ENCODE measurements around the gene GJA3.

The GJA3 gene

DNA sequence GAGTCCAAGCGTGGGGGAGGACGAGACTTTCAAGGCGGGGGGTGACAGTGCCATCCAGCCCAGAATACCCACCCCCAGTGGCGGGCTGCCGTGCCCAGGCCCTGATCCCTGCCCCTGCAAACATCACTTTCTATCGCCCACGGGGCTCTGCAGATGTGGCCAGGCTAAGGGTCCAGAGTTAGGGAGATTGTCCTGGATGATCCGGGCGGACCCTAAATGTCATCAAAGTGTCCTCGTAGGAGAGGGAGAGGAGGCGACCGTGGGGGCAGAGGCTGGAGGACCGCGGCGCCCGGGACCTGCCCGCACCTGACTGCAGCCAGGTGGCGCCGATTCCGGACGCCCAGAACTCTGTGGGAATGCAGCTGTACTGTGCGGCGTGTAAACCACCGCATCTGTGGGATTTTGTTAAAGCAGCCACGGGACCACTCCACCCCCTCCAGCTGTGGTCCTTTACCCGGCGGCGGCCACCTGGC is 32.4 kb downstream of the GJA3 start:
- DNase-seq (ENCODE audit: low read depth in 2 of 2, low spot score in 1 of 2): no peak

DNA sequence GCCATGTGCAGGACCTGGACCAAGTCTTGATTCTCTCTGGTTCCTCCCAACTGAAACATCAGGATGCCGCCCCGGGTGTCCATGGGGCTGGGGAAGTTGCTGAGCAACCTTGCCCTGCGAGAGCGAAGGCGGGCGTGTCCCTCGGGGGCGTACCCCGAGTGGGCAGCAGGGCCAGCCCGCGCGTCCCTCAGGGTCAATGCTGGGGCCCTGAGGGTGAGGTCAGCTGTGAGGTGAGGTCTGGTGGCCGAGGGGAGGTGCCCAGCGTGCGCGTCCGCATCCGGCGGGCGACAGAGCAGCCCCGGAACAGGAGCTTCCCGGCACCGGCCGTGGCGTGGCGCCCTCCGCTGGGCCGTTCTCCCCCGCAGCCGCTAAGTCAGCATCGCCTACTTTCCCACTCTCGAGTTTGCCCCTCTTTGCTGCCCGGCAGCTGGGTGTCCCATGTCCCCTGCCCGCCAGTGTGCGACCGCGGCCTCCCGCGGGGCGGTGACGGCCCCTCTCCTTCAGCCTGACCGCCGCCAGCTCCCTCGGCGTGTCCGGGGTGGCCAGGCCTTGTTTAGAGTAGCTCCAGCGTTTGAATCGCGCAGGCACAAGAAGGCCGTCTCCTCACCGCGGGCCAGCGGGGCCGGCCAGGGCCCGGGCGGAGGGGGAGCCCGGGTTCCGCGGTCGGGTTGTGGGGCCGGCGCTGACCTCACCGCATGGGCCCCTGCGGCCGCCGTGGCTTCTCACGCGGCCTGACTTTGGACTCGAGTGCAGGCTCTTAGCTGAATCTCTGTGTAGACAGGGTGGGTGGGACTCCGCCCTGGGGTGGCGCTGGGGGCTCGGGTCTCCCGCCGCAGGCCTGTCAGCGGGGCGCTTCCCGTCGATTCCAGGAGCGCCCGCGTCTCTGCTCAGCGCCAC is 33.0 kb downstream of the GJA3 start:
- DNase-seq (ENCODE audit: low read depth in 2 of 2, low spot score in 1 of 2): no peak

DNA sequence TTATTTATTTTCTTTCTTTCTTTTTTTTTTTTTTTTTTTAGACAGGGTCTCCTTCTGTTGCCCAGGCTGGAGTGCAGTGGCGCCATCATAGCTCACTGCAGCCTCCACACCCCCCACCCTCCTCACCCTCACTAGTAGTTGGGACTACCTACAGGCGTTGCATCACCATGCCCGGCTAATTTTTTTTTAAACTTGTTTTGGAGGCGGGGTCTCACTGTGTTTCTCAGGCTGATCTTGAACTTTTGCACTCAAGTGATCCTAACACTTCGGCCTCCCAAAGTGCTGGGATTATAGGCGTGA is 33.6 kb downstream of the GJA3 start:
- DNase-seq (ENCODE audit: low read depth in 2 of 2, low spot score in 1 of 2): no peak

DNA sequence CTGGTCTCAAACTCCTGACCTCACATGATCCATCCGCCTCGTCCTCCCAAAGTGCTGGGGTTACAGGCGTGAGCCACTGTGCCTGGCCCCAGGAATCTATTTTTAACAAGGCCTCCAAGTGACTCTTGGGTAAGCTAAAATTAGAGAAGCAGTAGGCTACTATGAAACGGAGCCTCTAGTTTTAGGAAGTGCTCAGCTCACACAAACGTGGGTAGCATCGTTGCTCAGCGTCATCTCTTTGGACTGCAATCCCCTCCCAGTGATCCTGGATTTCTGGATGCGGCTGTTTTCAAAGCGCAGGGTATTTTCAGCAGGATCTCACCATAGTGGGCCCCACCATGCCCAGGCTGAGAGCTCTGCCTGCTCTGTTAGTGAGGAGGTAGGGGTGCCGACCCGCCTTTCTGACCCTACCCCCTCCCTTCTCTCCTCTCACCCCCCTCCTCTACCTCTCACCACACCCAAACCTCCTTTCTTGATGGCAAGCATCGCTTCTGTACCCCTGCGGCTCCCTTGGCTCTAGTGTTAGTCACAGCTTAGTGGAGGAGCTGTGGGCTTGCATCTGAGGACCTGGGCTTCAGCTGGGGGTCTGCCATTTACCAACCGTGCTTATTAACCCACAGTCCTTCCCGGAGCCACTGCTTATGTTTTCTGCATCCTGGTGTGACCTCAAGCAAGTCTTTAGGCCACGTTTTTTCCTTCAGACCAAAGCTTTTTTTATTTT is 34.2 kb downstream of the GJA3 start:
- DNase-seq (ENCODE audit: low read depth in 2 of 2, low spot score in 1 of 2): no peak

DNA sequence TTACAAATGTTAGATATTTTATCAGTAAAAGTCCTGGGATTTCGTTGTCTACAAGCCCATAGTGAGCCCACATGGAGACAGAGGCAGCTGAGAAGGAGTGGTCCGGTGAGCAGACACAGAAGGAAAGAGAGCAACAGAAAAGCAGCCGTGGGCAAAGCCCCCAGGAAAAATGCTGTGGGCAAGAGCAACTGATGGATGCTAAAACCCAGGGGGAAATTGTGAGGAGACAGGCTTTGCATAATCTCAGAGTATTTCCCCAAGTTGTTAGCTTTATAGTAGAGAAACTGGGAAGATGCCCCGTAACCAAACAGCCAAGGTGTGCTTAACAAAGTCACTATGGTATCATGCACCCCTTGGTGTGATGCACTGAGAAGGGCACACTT is 35.1 kb downstream of the GJA3 start:
- DNase-seq (ENCODE audit: low read depth in 2 of 2, low spot score in 1 of 2): no peak

DNA sequence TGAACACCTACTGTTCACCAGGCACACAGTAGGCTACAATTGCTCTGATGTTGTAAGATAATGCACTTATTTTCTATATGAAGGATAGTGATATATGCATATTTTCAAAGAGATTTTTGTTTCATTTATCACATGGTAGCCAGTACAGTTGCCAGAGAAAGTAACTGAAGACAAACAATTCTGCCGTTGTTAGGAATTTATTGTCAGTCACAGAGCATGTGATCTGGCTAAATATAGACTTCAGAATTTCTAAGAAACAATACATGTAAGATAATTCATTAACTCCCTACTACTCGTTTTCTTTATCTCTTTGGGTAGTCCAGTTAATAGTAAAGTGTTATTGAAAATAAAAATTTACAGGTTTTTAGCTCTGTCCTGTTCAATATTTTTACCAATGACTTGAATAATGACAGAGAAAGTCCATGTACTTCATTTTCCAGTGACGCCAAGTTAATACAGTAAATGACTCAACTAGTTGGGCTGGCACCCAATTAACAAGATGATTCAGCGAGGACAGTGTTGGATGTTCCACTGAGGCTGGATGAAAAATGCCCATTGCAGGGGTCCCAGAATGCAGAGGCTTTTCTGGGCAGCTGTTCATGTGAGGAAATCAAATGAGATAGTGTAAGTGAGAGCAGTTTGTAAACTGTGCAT is 35.6 kb downstream of the GJA3 start:
- DNase-seq (ENCODE audit: low read depth in 2 of 2, low spot score in 1 of 2): no peak

DNA sequence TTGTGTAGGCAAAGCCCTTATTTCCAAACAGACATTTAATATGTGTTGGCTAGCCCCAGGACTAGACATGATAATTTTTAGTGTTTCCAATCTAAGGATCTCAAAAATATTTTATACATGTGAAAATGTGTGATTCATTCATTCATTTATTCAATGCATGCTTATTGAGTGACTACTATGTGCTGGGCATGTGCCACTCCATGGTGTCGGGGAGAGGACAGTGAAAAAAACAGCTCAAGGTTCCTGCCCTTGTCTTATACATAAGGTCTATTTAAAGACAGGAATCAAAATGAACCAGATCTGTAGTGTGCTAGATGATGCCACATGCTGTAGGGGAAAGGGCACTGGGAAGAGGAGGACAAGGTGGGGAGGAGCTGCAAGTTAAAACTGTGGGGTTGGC is 36.5 kb downstream of the GJA3 start:
- DNase-seq (ENCODE audit: low read depth in 2 of 2, low spot score in 1 of 2): no peak

DNA sequence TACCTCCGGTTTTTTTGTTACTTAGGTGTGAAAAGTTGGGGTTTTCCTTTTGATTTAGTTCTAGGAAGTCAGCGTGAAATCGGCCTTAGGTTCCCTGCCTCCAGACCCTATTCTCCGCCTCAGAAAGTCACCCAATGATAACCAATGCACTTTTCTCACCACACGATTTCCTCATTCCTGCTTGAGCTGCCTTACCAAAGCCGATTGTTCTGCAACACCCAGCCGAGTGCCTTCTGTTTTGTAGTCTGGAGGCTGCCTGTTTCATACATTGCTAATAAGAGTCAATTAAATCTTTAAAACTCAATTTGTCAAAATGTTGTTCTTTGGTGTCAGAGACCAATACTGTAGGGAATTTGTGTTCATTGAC is 39.7 kb downstream of the GJA3 start:
- DNase-seq (ENCODE audit: low read depth in 2 of 2, low spot score in 1 of 2): no peak

DNA sequence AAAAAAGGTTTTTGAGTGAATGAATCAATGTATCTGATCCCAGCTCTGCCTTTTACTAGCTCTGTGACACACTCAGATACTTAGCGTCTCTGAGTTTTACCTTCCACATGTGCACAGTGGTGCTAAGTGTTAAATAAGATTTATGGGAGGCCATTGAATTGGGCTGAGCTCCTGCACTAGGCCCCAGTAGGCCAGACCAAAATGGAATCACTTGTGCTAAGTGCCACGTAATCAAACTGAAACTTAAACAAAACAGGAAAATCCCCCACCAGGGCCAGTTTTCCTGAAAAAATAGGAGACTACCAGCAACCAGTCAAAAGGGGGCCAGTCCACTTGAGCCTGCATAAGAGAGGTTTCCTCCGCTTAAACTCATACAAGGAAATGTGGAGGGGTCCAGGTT is 40.9 kb downstream of the GJA3 start:
- DNase-seq (ENCODE audit: low read depth in 2 of 2, low spot score in 1 of 2): no peak

DNA sequence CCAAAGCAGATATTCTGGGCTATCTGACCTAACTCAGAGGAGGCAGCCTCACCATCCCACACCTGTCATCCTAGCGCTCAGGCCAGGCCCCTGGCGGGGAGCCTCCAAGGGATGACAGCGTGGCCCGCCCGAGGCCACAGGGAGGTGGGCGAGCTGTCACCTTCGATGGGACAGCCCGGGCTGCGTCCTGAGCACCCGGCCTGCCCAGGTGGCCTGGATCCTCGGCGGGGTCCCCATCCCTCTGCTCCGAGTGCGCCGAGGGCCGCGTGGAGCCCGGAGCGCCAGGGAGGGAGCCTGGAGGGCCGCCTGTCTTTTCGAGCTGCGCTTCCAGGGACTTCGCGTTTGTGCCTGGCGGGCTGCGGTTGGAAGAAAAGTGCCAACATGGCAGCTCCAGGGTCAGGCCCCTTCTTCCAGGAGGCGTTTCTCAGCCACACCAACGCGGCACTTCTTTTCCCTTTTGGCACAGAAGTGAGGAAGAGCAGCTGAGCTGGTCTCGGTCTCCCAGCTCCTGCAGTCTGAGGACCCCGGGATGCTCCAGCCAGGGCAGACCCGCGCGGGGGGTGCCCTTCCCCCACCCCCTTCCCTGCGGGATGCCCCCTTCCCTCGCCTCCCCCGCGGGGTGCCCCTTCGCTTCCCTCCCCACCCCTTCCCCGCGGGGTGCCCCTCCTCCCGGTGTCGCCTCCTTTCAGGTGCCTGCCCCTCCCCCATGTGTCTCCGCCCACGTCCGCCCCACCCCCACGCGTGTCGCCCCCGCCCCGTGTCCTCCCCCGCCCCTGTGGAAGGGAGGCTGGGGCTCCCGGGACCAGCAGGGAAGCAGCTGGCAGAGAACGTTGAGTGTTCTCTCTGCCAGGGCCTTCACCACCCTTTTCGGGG is 42.3 kb downstream of the GJA3 start:
- DNase-seq (ENCODE audit: low read depth in 2 of 2, low spot score in 1 of 2): no peak

DNA sequence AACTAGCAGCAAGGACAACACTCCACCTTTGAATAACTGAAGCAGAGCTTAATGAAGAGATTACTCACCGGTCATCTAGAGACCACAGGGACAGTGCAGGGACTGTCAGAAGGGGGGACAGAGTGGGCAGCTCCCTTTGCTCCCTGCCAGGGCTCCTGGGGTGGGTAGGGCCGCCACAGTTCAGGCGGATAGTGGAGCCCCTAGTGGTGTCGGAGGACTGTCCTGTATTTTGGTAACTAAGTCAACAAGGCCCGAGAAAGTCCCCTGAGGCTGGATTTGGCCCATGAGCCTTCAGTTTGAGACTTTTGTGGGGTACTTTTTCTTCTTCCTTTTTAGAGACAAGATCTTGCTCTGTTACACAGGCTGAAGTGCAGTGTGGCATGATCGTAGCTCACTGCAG is 44.6 kb downstream of the GJA3 start:
- DNase-seq (ENCODE audit: low read depth in 2 of 2, low spot score in 1 of 2): no peak

DNA sequence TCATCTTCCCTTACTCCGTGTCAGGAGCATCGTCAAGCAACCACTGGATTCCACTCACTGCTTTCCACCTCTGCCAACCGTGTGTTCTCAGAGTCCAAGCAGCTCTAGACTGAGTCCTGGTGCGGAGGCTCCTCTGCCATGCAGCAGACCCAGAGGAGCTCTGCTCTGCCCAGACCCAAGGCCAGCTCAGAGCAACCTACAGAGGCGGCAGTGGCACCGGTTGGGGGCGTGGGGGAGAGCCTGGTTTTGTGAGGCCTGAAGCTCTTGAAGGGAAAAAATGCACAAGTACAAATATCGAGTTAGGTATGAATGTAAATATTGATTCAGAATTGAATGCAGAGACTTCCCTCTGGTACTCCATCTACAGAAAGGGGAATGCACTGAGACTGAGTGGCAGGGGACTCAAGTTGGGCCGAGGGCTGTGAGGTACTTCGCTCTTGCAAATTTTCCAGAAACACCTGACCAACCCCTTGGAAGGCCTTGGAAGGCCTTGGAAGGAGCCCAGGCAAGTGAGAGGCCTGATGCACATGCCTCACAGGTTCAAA is 46.7 kb downstream of the GJA3 start:
- DNase-seq (ENCODE audit: low read depth in 2 of 2, low spot score in 1 of 2): no peak

DNA sequence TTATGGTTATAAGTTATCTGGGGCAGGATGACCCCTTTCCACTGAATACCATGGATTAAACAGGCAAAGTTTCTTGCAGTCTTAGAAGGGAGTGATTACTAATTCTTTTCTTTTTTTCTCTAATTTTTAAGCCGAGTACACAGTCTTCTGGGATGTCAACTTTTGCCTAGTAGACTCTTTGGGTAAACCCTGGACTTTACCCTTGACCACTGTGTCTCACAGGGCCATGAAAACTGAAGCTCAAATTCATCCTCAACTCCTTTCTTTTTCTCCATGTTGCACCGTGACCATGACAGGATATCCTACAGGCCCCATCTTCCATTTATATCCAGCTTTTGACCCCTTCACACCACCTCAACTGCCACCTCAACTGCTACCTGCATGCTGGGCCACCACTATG is 51.8 kb downstream of the GJA3 start:
- no peak for DNase-seq (ENCODE audit: low read depth in 2 of 2, low spot score in 1 of 2)

DNA sequence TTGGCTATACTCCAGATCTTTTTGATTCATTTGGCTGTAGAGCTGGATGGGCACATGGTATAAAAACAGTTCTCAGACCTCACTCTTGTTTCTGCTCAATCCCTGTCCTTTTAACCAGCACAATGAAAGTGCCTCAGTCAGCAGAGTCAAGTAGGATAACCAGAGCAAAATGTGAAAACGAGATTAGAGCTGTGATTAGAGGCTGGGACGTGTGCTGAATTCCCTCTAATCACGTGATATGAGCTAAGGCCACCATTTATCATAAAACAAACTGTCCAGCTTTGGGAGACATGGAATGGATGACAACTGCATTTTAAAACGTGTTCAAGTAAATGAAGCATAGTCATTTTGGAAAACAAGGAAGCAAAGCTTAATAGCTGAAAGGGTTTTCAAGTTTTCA is 54.1 kb downstream of the GJA3 start:
- no peak for DNase-seq (ENCODE audit: low read depth in 2 of 2, low spot score in 1 of 2)

DNA sequence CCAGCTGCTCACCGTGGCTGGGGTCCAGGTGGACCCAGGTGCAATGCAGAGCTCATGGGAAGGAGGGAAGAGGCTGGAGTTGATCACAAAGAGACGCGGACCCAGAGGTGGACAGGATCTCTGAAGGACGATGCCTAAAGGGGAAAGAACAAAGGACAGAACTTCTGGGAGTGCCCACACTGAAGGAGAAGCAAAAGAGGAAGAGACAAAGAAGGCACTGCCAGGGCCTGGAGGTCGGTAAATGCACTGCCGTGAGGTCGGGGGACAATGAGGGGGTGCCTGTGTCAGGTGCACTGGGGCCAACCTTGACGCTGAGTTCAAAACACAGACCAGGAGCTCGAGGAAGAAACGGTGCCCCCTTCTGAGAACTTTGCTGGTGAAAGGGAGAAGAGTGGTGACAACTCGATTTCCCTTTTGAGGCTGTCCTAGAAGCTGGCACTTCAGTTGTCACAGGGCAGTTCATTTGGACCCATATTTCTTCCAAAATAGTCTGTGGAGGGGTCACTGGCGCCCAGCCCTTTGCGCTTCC is 55.6 kb downstream of the GJA3 start:
- no peak for DNase-seq (ENCODE audit: low read depth in 2 of 2, low spot score in 1 of 2)

DNA sequence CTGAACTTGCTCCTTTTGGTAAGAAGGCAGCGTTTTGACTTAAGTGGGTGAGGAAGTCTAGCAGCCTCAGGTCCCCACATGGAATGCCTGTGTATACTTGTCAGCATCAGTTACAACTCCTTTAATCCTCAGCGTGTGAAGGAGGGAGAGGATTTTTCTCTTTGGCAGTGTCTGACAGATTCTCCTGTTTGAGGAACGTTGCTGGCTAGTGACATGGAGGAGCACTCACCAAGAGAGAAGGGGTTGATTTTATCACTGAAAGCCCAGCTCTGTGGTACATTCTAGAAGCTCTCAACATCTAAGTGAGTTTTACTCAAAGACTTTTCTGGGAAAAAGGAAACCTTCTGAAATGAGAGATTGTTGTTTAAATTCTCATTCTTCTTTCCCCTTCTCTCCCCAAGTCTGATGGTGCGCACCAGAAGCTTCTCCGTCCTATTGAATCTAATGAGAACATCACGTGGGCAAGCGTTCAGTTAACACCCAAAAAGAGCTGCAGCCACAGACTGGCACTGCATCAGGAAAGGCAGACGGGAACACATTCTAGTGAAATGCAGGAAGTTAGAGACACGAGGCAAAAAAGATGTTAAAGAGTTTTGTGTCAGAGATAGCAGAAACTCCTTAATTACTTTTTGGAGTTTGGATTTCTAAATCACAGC is 58.2 kb downstream of the GJA3 start:
- DNase-seq (ENCODE audit: low read depth in 2 of 2, low spot score in 1 of 2): no peak

DNA sequence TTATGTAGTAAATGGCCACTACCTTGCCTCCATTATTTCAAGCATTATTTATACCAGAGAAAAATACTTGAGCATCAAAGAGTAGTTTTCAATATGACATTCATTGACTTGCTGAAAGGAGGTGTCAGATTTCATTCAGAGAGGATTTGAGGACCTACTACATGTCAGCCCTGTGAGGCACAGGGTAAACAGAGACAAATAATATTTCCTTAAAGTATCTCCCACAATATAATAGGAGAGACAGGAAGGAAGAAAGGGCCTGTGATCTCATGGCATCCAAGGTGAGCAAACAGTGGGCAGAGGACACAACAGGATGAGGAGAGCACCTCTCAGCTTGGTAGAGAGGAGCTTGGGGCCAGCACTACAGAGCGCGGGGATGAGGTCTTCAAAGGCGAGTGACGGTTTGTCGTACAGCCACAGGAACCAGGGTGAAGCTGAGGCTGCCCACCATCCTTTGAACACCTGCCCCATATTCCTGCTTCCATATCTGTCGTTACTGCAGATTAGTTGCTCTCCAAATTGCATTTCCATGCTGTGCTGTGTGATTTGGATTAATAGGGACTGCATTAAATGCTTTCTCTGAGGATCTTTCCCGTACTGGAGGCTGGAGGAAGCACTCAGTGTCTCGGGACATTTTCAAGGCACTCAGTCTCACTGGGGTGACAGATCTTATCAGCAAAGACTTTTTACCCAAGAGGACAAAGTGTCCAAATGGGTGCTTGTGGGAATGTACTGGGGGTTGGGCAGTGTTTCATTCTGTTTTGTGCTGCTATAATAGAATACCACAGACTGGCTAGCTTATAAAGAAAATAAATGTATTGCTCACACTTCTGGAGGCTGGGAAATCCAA is 59.2 kb downstream of the GJA3 start:
- DNase-seq (ENCODE audit: low read depth in 2 of 2, low spot score in 1 of 2): no peak

DNA sequence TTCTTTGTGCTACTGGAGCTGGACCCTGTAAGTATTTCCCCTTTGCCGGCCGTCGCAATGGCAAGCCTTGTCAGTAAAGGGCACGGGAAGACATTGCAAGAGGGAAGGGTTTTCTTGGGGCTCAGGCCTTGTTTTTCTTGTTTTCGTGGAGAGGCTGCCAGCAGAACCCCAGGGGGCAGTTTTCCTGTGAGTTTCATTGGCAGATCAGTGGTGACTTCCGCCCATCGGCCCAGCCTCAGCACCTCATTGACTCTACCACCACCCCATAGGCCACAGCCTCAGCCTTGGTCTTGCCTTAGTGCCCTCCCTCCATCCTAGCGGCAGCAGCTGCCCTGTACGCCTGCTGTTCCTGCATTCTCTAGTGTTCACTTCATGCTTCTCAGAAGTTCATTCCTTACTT is 61.5 kb downstream of the GJA3 start:
- DNase-seq (ENCODE audit: low read depth in 2 of 2, low spot score in 1 of 2): no peak

DNA sequence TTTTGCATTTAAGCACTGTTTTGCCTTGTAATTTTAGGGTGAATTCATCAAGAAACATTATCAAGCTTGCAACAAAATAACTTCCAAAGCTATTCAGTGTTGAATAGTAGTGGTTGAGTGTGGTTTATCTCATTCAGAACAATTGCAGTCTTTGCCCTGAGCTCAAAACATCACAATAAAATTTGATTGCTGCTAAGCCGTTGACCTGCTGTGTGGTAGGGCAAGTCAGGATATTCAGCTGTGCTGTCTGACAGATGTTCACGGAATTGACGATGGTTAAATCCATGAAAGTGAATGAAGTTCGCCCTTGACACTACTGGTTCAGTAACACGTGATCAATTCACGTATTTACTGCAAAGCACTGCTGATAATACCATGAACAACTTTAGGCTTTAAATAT is 66.9 kb downstream of the GJA3 start:
- DNase-seq (ENCODE audit: low read depth in 2 of 2, low spot score in 1 of 2): no peak

Measured in stimulated activated CD8-positive, alpha-beta memory T cell treated with anti-CD3 and anti-CD28 coated beads, Interleukin-4, amount 100 ng/mL, for 4 hours (primary cell).